A549 (cell line): Measurements from ENCODE around the gene MAGI1. TPM values are rescaled to one million over a fixed set of nuclear protein-coding genes. Genes with fewer than 3 reads are reported as not detected.

Experiments used
- ATAC-seq, 2 experiments: fragments of 200-7000 bp in 1 of 2; fragments of >200 bp in 1 of 2; cut with Nextera tagmentation in 1 of 2; cut with Tn5 transposase in 1 of 2; 3 replicates each; pipeline versions ENCODE4 v1.8.0 to v1.9.1; 2018 to 2020; ENCODE audit warnings: mild to moderate bottlenecking in 1 of 2, moderate library complexity in 1 of 2
- CTCF ChIA-PET: fragments of 300-600 bp; sonication (Branson Sonifier 250); formaldehyde crosslinking; extraction: SDS; loops from one replicate; lab custom pipeline; 2021; ENCODE audit warnings: antibody characterized with exemption, inconsistent platforms; lab: Yijun Ruan, JAX
- POLR2A ChIA-PET: fragments of 350-600 bp; formaldehyde crosslinking; extraction: SDS; loops from one replicate; lab custom pipeline; 2021; ENCODE audit warnings: antibody characterized with exemption, inconsistent platforms; lab: Yijun Ruan, JAX
- DNase-seq, 2 experiments: peaks; one replicate each; pipeline versions ENCODE4 v3.0.0 to v3.0.0-alpha.2; 2011 to 2016; ENCODE audit warnings: low read depth in 1 of 2, low spot score in 1 of 2
- FAIRE-seq: peaks from 2 replicates; lab custom pipeline; 2011; peaks lifted over from hg19 to GRCh38; lab: Jason Lieb, UNC
- H3K27ac ChIP-seq, 2 experiments: fragments of >200 bp; sonication (Bioruptor Twin); formaldehyde crosslinking; 3 replicates each; pipeline ENCODE4 v1.5.1; 2016 to 2017
- H3K4me1 ChIP-seq: fragments of >200 bp; sonication (Bioruptor Twin); formaldehyde crosslinking; 3 replicates; pipeline ENCODE4 v1.6.1; 2016
- H3K4me2 ChIP-seq: fragments of >200 bp; sonication (Bioruptor Twin); formaldehyde crosslinking; 3 replicates; pipeline ENCODE4 v1.6.1; 2016
- H3K4me3 ChIP-seq: fragments of >200 bp; sonication (Bioruptor Twin); formaldehyde crosslinking; 3 replicates; pipeline ENCODE4 v1.5.1; 2016
- H3K9me3 ChIP-seq: fragments of >200 bp; sonication (Bioruptor Twin); formaldehyde crosslinking; 3 replicates; pipeline ENCODE4 v1.6.1; 2016
- CHD2 ChIP-seq: fragments of 150-350 bp; IDR thresholded peaks from 2 replicates; pipeline ENCODE4 v1.6.1; 2014; ENCODE audit warnings: low read length; ENCODE audit not compliant: partially characterized antibody
- CHD4 ChIP-seq: fragments of 200-600 bp; sonication (generic); IDR thresholded peaks from 2 replicates; pipeline ENCODE4 v1.6.1; 2016; ENCODE audit warnings: antibody characterized with exemption, mild to moderate bottlenecking, borderline replicate concordance
- CTCF ChIP-seq: fragments of >200 bp; sonication (Bioruptor Twin); formaldehyde crosslinking; IDR thresholded peaks from 3 replicates; pipeline ENCODE4 v1.5.1; 2016
- EHMT2 ChIP-seq: fragments of 200-600 bp; sonication (generic); IDR thresholded peaks from 2 replicates; pipeline ENCODE4 v1.6.1; 2016; ENCODE audit warnings: antibody characterized with exemption, low read depth, mild to moderate bottlenecking, moderate library complexity
- EP300 ChIP-seq, 2 experiments: fragments of >200 bp; sonication (Bioruptor Twin); formaldehyde crosslinking; IDR thresholded peaks; 2 replicates in 1 of 2; 3 replicates in 1 of 2; pipeline ENCODE4 v1.6.1; 2016 to 2017
- GATA3 ChIP-seq: IDR thresholded peaks from 2 replicates; pipeline ENCODE4 v1.6.1; 2012; ENCODE audit warnings: borderline replicate concordance
- HDAC2 ChIP-seq: fragments of 200-600 bp; sonication (generic); IDR thresholded peaks from 2 replicates; pipeline ENCODE4 v1.6.1; 2016
- HEYL ChIP-seq: fragments of 250-450 bp; sonication (Bioruptor Pico); IDR thresholded peaks from 2 replicates; pipeline ENCODE4 v1.8.0; 2021; ENCODE audit warnings: mild to moderate bottlenecking, moderate library complexity
- HMGXB4 ChIP-seq: fragments of 250-450 bp; sonication (Bioruptor Pico); IDR thresholded peaks from 2 replicates; pipeline ENCODE4 v1.5.0; 2021; ENCODE audit warnings: mild to moderate bottlenecking, moderate library complexity, borderline replicate concordance
- HOXB13 ChIP-seq: fragments of 250-450 bp; sonication (Bioruptor Pico); IDR thresholded peaks from 2 replicates; pipeline ENCODE4 v1.5.0; 2020; ENCODE audit warnings: low read depth, mild to moderate bottlenecking, moderate library complexity
- HOXB5 ChIP-seq: fragments of 250-450 bp; sonication (Bioruptor Pico); IDR thresholded peaks from 2 replicates; pipeline ENCODE4 v1.5.0; 2020; ENCODE audit warnings: mild to moderate bottlenecking, moderate library complexity
- MAFK ChIP-seq: fragments of 450-650 bp; IDR thresholded peaks from 2 replicates; pipeline ENCODE4 v1.6.1; 2014; ENCODE audit not compliant: partially characterized antibody
- MAX ChIP-seq: IDR thresholded peaks from 2 replicates; pipeline ENCODE4 v1.6.1; 2012
- MAZ ChIP-seq: fragments of 150-350 bp; IDR thresholded peaks from 2 replicates; pipeline ENCODE4 v1.6.1; 2014; ENCODE audit warnings: antibody characterized with exemption, low read depth, low read length, borderline replicate concordance
- NFE2L2 ChIP-seq: fragments of 150-350 bp; conservative IDR thresholded peaks from 2 replicates; pipeline ENCODE4 v1.6.1; 2014; ENCODE audit warnings: low read length
- NR3C1 ChIP-seq: fragments of >200 bp; sonication (Bioruptor Twin); formaldehyde crosslinking; IDR thresholded peaks from 3 replicates; pipeline ENCODE4 v1.6.1; 2017
- PBX3 ChIP-seq: IDR thresholded peaks from 2 replicates; pipeline ENCODE4 v1.6.1; 2012
- PHF8 ChIP-seq: fragments of 200-600 bp; sonication (generic); IDR thresholded peaks from 2 replicates; pipeline ENCODE4 v1.6.1; 2016; ENCODE audit warnings: low read depth, mild to moderate bottlenecking, antibody characterized with exemption, moderate library complexity, borderline replicate concordance
- POLR2A ChIP-seq: IDR thresholded peaks from 2 replicates; pipeline ENCODE4 v1.6.1; 2012; ENCODE audit warnings: mild to moderate bottlenecking, low read length
- POLR2AphosphoS2 ChIP-seq: conservative IDR thresholded peaks from 2 replicates; pipeline ENCODE4 v1.6.1; 2012; ENCODE audit warnings: low read length, improper control_type of control experiment, inconsistent platforms
- RCOR1 ChIP-seq: fragments of 150-350 bp; IDR thresholded peaks from 2 replicates; pipeline ENCODE4 v1.6.1; 2014; ENCODE audit warnings: antibody characterized with exemption, low read length, low read depth
- RFX5 ChIP-seq: fragments of 450-650 bp; IDR thresholded peaks from 2 replicates; pipeline ENCODE4 v1.7.1; 2014; ENCODE audit warnings: antibody characterized with exemption, mild to moderate bottlenecking, moderate library complexity
- SMC3 ChIP-seq: fragments of >200 bp; sonication (Bioruptor Twin); formaldehyde crosslinking; IDR thresholded peaks from 3 replicates; pipeline ENCODE4 v1.6.1; 2018; ENCODE audit warnings: inconsistent platforms
- SREBF2 ChIP-seq: fragments of 450-650 bp; IDR thresholded peaks from 2 replicates; pipeline ENCODE4 v1.6.1; 2014; ENCODE audit warnings: mild to moderate bottlenecking, moderate library complexity
- TP53 ChIP-seq: fragments of 250-450 bp; sonication (Bioruptor Pico); IDR thresholded peaks from 2 replicates; pipeline ENCODE4 v1.5.0; 2021; ENCODE audit warnings: mild to moderate bottlenecking, moderate library complexity
- USF2 ChIP-seq: fragments of 450-650 bp; IDR thresholded peaks from 2 replicates; pipeline ENCODE4 v1.6.1; 2014; ENCODE audit warnings: antibody characterized with exemption
- ZC3H11A ChIP-seq: fragments of 450-650 bp; IDR thresholded peaks from 2 replicates; pipeline ENCODE4 v1.6.1; 2014; ENCODE audit warnings: antibody characterized with exemption, mild to moderate bottlenecking
- ZFP36 ChIP-seq: fragments of 450-650 bp; IDR thresholded peaks from 2 replicates; pipeline ENCODE4 v1.6.1; 2014; ENCODE audit warnings: borderline replicate concordance; ENCODE audit not compliant: partially characterized antibody
- WGBS: methylation state at CpG from one replicate; pipeline ENCODE4 v1.1.6; 2017; ENCODE audit errors: missing lambda C conversion rate; 5-methylcytosine and 5-hydroxymethylcytosine counted together
- polyA plus RNA-seq, 4 experiments: library from polyadenylated mRNA; depleted of rRNA in 3 of 4; stranded (reverse); fragments of >200 nt; fragmentation: RNase III in 1 of 4; extraction: RNeasy Plus Mini Kit Qiagen cat#74134 plus additional on column Dnase treatment in 1 of 4; gene quantifications; 2 replicates in 3 of 4; 3 replicates in 1 of 4; pipeline ENCODE4 v1.2.3, GENCODE V29; 2011 to 2017

MAGI1 gene
- polyA plus RNA-seq, 2 of the 4 experiments (the other 2 are of a cell fraction) = 4.7 to 6.6 TPM

- 82% methylated on average over 6 of the region's 6 CpGs for WGBS
- ChIA-PET POLR2A (no interaction called here), CTCF (no interaction called here)
- TF ChIP-seq MAZ (no peak), ZFP36 (no peak), EHMT2 (no peak), POLR2A (no peak), GATA3 (no peak), CHD4 (no peak), SREBF2 (no peak), NFE2L2 (no peak), NR3C1 (no peak), HOXB5 (CRISPR knock-in tag) (no peak)
- no peak overlapping the region for H3K4me3 ChIP-seq
- no peak overlapping the region for H3K27ac ChIP-seq
- H3K9me3 ChIP-seq = no peaks in the 10 kb centered on the region
- no peaks in the 10 kb centered on the region for H3K4me1 ChIP-seq
- DNase-seq = no peak
- ATAC-seq = no peak
- no peak for FAIRE-seq
- no peak overlapping the region for H3K4me2 ChIP-seq
These were observed 538.1 kb downstream of the MAGI1 start for GRCh38 chr3:65500398-65501306.

- ChIA-PET POLR2A (no interaction called here), CTCF (no interaction called here)
- no peak for FAIRE-seq
- no peaks in the 10 kb centered on the region for H3K4me1 ChIP-seq
- ATAC-seq = no peak
- H3K27ac ChIP-seq = no peak overlapping the region
- no peaks in the 10 kb centered on the region for H3K9me3 ChIP-seq
- no peak overlapping the region for H3K4me3 ChIP-seq
- 68% methylated on average over 8 of the region's 8 CpGs for WGBS
- TF ChIP-seq HEYL = no peak
- TF ChIP-seq HOXB13 (CRISPR knock-in tag) = no peak
- no peak for TF ChIP-seq PHF8
- TF ChIP-seq SMC3 = no peak
- no peak for TF ChIP-seq TP53
- TF ChIP-seq HDAC2 = no peak
- TF ChIP-seq RCOR1 = no peak
- TF ChIP-seq MAX = no peak
- TF ChIP-seq POLR2AphosphoS2 = no peak
- no peak for TF ChIP-seq CHD2
- TF ChIP-seq ZC3H11A = no peak
- no peak for TF ChIP-seq PBX3
- TF ChIP-seq EP300 (IDR thresholded peaks at IDR 0.05) = no peak
- TF ChIP-seq USF2 = no peak
- no peak overlapping the region for H3K4me2 ChIP-seq
- DNase-seq = no peak
These were observed 540.9 kb downstream of the MAGI1 start for GRCh38 chr3:65497846-65498245.

- POLR2A ChIA-PET = no interaction called here
- CTCF ChIA-PET = no interaction called here
- Histone ChIP-seq H3K9me3 (no peaks in the 10 kb centered on the region), H3K27ac (no peak overlapping the region), H3K4me1 (no peaks in the 10 kb centered on the region)
- 68% methylated on average over 2 of the region's 2 CpGs for WGBS
- DNase-seq (no peak), FAIRE-seq (no peak)
- TF ChIP-seq CTCF (no peak), RFX5 (no peak), PHF8 (no peak), TP53 (no peak), HMGXB4 (no peak), GATA3 (no peak), MAFK (no peak)
- TF ChIP-seq, all 56 proteins: peak for 0
- Histone ChIP-seq H3K4me3 (no peak overlapping the region), H3K4me2 (no peak overlapping the region)
- no peak for ATAC-seq
These were observed 541.5 kb downstream of the MAGI1 start for GRCh38 chr3:65497236-65497635.
